ENCODE measurements around the gene IFNA4. TPM values are rescaled to one million over a fixed set of nuclear protein-coding genes. Genes with fewer than 3 reads are reported as not detected.
"Not testable (repeated sequence)": the region's sequence is repeated elsewhere in the genome, so short reads cannot be mapped to it uniquely, and the experiment has no call there.

Gene IFNA4
- not detected in 2 replicates for total RNA-seq

DNA sequence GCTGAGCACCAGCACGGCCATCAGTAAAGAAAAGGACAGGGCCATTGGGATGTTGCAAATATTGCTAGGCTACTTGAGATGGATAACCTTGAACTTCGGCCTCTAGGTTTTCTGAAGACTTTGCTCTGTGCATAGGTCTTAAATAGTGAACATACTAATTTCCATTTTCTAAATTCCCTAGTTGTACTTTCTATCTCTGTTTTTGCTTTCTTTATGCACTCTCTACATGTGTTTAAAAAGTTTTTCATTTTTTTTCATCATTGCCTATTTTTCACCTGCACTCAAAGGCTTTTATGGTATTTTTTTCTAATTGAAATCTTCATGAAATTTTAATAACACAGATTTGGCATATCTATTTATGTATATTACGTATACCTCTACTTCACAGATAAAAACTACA lies at the start of gene IFNA4:
Gene IFNA4, minus strand, starts transcription at position 101 of the 400 bp plus-strand sequence. Its CDS starts 56 bp downstream, at position 45.
- not testable (repeated sequence) for DNase-seq (ENCODE audit: extremely low read depth, low read depth, low spot score)

DNA sequence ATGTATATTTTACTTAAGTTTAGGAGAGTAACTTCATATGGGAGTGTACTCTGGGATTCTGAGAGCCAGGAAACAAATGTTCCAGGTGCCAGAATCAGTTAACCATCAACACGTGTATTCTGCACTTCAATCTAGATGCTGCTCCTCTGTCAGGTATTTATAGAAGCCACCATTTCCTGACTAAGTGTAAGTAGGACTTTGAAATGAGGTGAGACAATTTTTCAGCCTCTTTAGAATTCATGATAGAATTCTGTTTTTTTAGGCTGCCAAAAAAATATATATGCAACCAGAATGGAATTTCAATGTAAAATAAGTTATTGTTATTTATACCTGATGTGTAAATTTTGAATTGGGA lies 49.0 kb upstream of the IFNA4 start:
- not testable (repeated sequence) for DNase-seq (ENCODE audit: extremely low read depth, low read depth, low spot score)

- DNase-seq (ENCODE audit: extremely low read depth, low read depth, low spot score): peak; percentile 29
Observed at GRCh38 chr9:21235468-21236359, 48.3 kb upstream of the IFNA4 start.

DNA sequence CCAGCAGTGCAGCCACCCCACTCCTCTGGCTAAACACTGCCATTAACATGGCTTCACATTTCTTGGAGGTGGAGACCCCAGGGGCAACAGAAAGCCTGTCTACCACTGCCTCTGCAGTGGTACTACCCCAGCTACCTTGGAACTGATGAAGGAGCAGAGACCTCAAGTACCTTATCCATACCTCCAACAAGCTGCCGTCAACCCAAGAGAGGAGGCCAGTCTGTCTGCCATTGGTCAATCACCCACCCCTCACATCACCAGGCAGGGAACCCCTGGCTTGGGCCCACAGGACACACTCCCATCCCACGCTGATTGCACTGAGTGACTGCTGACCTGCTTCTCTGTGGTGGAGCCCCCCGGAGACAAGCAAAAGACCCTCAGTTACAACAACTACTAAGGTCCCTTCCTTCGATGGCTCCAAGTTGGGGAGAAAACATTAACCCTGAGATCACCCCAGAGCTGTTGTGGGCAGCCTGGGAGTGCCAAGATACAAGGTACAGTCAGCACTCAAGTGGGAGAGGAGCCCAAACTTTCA lies 46.8 kb upstream of the IFNA4 start:
- DNase-seq (ENCODE audit: extremely low read depth, low read depth, low spot score): no peak

DNA sequence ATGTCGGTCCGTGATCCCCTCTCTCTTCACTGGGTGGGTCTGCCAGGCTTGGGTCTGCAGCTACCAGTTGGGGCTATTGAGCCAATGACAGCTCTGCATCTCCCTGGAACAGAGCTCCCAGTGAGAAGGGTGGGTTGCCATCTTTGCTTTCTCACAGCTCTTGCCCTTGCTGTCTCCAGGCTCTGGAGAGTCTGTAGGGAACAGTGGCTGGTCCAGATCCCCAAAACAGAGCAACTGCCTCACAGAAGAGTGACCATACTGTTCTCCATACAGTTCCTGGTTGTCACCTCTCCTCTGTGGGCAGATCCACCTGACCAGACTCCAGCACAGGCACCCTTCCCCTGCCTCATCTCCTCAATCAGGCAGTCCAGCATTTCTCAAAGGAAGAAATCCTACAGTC lies 45.9 kb upstream of the IFNA4 start:
- DNase-seq (ENCODE audit: extremely low read depth, low read depth, low spot score): no peak

DNA sequence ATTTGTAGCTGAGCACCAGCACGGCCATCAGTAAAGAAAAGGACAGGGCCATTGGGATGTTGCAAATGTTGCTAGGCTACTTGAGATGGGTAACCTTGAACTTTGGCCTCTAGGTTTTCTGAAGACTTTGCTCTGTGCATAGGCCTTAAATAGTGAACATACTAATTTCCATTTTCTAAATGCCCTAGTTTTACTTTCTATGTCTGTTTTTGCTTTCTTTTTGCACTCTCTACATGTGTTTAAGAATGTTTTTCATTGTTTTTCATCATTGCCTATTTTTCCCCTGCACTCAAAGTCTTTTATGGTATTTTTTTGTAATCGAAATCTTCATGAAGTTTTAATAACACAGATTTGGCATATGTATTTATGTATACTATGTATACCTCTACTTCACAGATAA lies 40.7 kb upstream of the IFNA4 start, which contains the start of gene IFNA17:
Gene IFNA17, minus strand, starts transcription at position 101 of the 400 bp plus-strand sequence. Its CDS starts 49 bp downstream, at position 52.
- DNase-seq (ENCODE audit: extremely low read depth, low read depth, low spot score): no peak

GRCh38 chr9:21217211-21217610 lies 29.8 kb upstream of the IFNA4 start, which contains the start of gene IFNA16:
TSS of gene IFNA16 (minus strand) at chr9:21217311. CDS start at chr9:21217305, 6 bp downstream.
- not testable (repeated sequence) for DNase-seq (ENCODE audit: extremely low read depth, low read depth, low spot score)

- DNase-seq (ENCODE audit: extremely low read depth, low read depth, low spot score): not testable (repeated sequence)
Observed at GRCh38 chr9:21213411-21214326, 26.3 kb upstream of the IFNA4 start.

GRCh38 chr9:21212160-21212559 lies 24.8 kb upstream of the IFNA4 start:
- DNase-seq (ENCODE audit: extremely low read depth, low read depth, low spot score): not testable (repeated sequence)

DNA sequence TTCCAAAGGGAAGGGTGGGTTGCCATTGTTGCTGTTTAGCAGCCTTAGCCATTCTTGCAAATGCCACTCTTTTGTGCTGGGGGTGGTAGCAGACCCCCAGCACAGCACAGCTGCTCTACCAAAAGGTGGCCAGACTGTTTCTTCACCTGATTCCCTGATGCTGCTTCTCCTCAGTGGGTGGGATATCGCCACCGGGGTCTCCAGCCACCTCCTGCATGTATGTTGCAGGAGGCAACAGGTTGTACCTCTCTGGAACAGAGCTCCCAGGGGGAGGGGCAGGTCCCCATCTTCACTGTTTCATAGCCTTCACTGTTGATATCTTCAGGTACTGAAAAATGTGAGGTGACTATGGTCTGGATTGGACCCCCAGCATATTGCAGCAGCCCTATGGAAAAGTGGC lies 23.4 kb upstream of the IFNA4 start:
- DNase-seq (ENCODE audit: extremely low read depth, low read depth, low spot score): not testable (repeated sequence)

DNA sequence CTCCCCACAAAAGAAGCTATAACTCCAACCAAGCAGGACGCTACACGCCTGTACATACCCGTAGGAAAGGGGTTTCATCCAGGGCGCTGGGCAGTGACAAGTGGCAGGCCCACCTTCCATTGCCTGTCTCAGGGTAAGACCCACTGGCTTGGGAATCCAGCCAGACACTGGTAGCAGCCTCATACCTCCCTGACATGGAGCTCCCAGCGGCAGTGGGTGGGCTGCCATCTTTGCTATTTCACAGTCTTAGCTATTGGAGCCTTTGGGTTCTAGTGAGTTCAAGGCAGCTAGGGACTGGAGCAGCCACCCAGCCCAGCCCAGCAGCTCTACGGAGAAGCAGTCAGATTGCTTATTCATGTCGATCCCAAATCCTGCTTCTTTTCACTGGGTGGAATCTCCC lies 22.9 kb upstream of the IFNA4 start:
- no peak for DNase-seq (ENCODE audit: extremely low read depth, low read depth, low spot score)

- not testable (repeated sequence) for DNase-seq (ENCODE audit: extremely low read depth, low read depth, low spot score)
Observed at GRCh38 chr9:21207043-21207442, 19.7 kb upstream of the IFNA4 start, which contains the start of gene IFNA10. TSS of gene IFNA10 (minus strand) at chr9:21207143. CDS start at chr9:21207097, 46 bp downstream.

- DNase-seq (ENCODE audit: extremely low read depth, low read depth, low spot score): no peak
Observed at GRCh38 chr9:21205204-21205603, 17.8 kb upstream of the IFNA4 start.

DNA sequence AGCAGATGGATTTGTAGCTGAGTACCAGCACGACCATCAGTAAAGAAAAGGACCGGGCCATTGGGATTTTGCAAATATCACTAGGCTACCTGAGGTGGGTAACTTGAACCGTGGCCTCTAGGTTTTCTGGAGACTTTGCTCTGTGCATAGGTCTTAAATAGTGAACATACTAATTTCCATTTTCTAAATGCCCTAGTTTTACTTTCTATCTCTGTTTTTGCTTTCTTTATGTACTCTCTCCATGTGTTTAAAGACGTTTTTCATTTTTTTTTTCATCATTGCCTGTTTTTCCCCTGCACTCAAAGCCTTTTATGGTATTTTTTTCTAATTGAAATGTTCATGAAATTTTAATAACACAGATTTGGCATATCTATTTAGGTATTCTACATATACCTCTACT lies 14.7 kb upstream of the IFNA4 start, which contains the start of gene IFNA7:
Gene IFNA7, minus strand, starts transcription at position 101 of the 400 bp plus-strand sequence. Its CDS starts 40 bp downstream, at position 61.
- DNase-seq (ENCODE audit: extremely low read depth, low read depth, low spot score): not testable (repeated sequence)

- not testable (repeated sequence) for DNase-seq (ENCODE audit: extremely low read depth, low read depth, low spot score)
Observed at GRCh38 chr9:21194867-21195776, 7.7 kb upstream of the IFNA4 start.

- not testable (repeated sequence) for DNase-seq (ENCODE audit: extremely low read depth, low read depth, low spot score)
Observed at GRCh38 chr9:21182810-21183736, 4.3 kb downstream of the IFNA4 start.

DNA sequence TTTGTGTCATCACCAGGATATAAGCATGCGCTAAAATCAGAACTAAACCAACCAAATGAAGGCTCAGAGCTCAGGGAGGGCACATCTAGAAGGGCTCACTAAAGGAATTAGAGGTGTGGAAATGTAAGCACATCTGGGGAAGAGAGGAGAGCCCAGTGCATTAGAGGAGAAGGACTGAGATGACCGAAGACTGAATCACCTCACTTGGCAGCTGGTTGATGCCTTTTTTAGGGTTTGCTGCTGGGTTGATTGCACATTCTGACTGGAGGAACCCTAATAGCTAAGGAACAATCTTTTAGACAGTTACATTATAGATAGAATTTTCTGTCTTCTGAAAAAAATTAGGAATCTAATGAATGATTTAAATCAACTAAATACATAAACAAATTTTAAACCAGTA lies 12.7 kb downstream of the IFNA4 start:
- no peak for DNase-seq (ENCODE audit: extremely low read depth, low read depth, low spot score)

DNA sequence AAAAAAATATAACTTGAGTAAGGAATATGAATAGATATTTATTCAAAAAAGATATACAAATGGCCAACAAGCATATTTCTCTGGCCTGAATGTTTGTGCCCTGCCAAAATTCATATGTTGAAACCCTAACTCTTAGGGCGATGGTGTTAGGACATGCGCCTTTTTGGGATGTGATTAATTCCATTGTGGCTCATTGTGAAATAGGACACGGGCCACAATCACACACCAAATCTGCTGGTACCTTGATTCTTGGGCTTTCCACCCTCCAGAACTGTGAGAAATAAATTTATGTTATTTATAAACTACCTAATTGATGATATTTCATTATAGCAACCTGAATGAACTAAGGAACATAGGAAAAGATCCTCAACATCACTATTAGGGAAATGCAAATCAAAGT lies 15.2 kb downstream of the IFNA4 start:
- DNase-seq (ENCODE audit: extremely low read depth, low read depth, low spot score): no peak

Measured in glomerular endothelial cell (primary cell).